PFSK-1 (cell line): Measurements from ENCODE around the gene TBC1D7.

Experiments
- POLR2AphosphoS5 ChIP-seq: IDR thresholded peaks from 2 replicates; pipeline ENCODE4 v1.6.1; 2012; ENCODE audit warnings: low read depth, mild to moderate bottlenecking, control low read depth, low read length, moderate library complexity
- TAF1 ChIP-seq: IDR thresholded peaks from 2 replicates; pipeline ENCODE4 v1.6.1; 2012; ENCODE audit warnings: low read length, control low read depth, borderline replicate concordance; ENCODE audit not compliant: insufficient read depth
- TF ChIP-seq, protein P1 (sequence below), 2 experiments: IDR thresholded peaks; 2 replicates each; pipeline versions ENCODE4 v1.6.1 to v1.8.0; 2011 to 2012; ENCODE audit warnings: low read depth in 2 of 2, low read length in 2 of 2, control low read depth in 1 of 2, inconsistent platforms in 1 of 2, mild to moderate bottlenecking in 1 of 2, moderate library complexity in 1 of 2; ENCODE audit not compliant: insufficient read depth in 1 of 2

DNA sequence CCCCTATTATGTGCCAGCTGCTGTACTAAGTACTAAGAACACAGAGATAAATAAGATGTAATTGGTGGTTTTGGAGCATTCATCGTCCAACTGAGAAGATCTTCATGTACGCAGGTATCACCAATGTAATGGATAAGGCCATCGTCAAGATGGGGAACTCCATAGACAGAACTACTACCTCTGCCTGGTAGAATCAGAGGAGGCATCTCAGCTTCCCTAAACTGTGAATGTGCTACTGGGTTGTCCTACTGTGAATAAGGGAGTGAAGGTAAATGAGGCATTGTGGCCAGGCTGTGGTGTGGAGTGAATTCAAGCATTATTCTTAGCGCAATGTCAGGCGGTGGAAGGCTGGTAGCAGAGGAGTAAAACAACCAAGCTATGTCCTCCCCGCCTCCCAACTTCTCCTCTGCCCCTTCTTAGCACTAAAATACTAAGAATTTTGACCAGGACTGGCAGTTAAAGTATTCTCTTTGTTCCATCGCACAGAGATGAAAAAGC lies 68.2 kb downstream of the TBC1D7 start:
- TF ChIP-seq, protein P1, sequence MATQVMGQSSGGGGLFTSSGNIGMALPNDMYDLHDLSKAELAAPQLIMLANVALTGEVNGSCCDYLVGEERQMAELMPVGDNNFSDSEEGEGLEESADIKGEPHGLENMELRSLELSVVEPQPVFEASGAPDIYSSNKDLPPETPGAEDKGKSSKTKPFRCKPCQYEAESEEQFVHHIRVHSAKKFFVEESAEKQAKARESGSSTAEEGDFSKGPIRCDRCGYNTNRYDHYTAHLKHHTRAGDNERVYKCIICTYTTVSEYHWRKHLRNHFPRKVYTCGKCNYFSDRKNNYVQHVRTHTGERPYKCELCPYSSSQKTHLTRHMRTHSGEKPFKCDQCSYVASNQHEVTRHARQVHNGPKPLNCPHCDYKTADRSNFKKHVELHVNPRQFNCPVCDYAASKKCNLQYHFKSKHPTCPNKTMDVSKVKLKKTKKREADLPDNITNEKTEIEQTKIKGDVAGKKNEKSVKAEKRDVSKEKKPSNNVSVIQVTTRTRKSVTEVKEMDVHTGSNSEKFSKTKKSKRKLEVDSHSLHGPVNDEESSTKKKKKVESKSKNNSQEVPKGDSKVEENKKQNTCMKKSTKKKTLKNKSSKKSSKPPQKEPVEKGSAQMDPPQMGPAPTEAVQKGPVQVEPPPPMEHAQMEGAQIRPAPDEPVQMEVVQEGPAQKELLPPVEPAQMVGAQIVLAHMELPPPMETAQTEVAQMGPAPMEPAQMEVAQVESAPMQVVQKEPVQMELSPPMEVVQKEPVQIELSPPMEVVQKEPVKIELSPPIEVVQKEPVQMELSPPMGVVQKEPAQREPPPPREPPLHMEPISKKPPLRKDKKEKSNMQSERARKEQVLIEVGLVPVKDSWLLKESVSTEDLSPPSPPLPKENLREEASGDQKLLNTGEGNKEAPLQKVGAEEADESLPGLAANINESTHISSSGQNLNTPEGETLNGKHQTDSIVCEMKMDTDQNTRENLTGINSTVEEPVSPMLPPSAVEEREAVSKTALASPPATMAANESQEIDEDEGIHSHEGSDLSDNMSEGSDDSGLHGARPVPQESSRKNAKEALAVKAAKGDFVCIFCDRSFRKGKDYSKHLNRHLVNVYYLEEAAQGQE (IDR thresholded peaks at IDR 0.05; ENCODE audit: insufficient read depth in 1 of 2, low read depth in 2 of 2, low read length in 2 of 2), result no peak
- TF ChIP-seq POLR2AphosphoS5, result no peak
- no peak for TF ChIP-seq TAF1
